Measurements from ENCODE around the gene MUC15.

MUC15 gene

GRCh38 chr11:26522912-26523610, 49.0 kb downstream of the MUC15 start:
- Histone ChIP-seq H3K36me3 (no peaks in the 10 kb centered on the region), H3K4me1 (0 out of 2 replicates have a peak, but pooled peaks cover 2% of the 10 kb centered on the region), H3K4me3 (ENCODE audit: low read depth, low read length) (no peak overlapping the region), H3K9me3 (no peaks in the 10 kb centered on the region), H3K27me3 (no peaks in the 10 kb centered on the region)
- peak; percentile 50 for TF ChIP-seq CTCF (IDR thresholded peaks at IDR 0.05; ENCODE audit: low read depth, low read length)
- no peak for DNase-seq

- DNase-seq = no peak
- H3K27me3 ChIP-seq = no peaks in the 10 kb centered on the region
- no peak for TF ChIP-seq CTCF (IDR thresholded peaks at IDR 0.05; ENCODE audit: low read depth, low read length)
- H3K4me3 ChIP-seq (ENCODE audit: low read depth, low read length) = no peak overlapping the region
- no peaks in the 10 kb centered on the region for H3K4me1 ChIP-seq
- no peaks in the 10 kb centered on the region for H3K9me3 ChIP-seq
- no peaks in the 10 kb centered on the region for H3K36me3 ChIP-seq
Observed at GRCh38 chr11:26519469-26519868, 52.6 kb downstream of the MUC15 start.

GRCh38 chr11:26512196-26512595, 59.9 kb downstream of the MUC15 start:
- Histone ChIP-seq H3K36me3 (no peaks in the 10 kb centered on the region), H3K4me1 (no peaks in the 10 kb centered on the region), H3K27me3 (no peaks in the 10 kb centered on the region), H3K4me3 (ENCODE audit: low read depth, low read length) (no peak overlapping the region), H3K9me3 (no peaks in the 10 kb centered on the region)
- no peak for TF ChIP-seq CTCF (IDR thresholded peaks at IDR 0.05; ENCODE audit: low read depth, low read length)
- no peak for DNase-seq

- H3K4me3 ChIP-seq (ENCODE audit: low read depth, low read length) = no peak overlapping the region
- no peak for TF ChIP-seq CTCF (IDR thresholded peaks at IDR 0.05; ENCODE audit: low read depth, low read length)
- DNase-seq = no peak
Observed at GRCh38 chr11:26510756-26511155, 61.3 kb downstream of the MUC15 start.

GRCh38 chr11:26510164-26510563, 61.9 kb downstream of the MUC15 start:
- no peak for DNase-seq
- no peak for TF ChIP-seq CTCF (IDR thresholded peaks at IDR 0.05; ENCODE audit: low read depth, low read length)
- H3K36me3 ChIP-seq = no peaks in the 10 kb centered on the region
- H3K9me3 ChIP-seq = no peaks in the 10 kb centered on the region
- H3K4me1 ChIP-seq = no peaks in the 10 kb centered on the region
- H3K27me3 ChIP-seq = no peaks in the 10 kb centered on the region
- no peak overlapping the region for H3K4me3 ChIP-seq (ENCODE audit: low read depth, low read length)

More at GRCh38 chr11:26510756-26511155, 61.3 kb downstream of the MUC15 start:
- Histone ChIP-seq H3K4me1 (no peaks in the 10 kb centered on the region), H3K27me3 (no peaks in the 10 kb centered on the region), H3K36me3 (no peaks in the 10 kb centered on the region), H3K9me3 (no peaks in the 10 kb centered on the region)
